SU-DHL-6 (cell line): ENCODE measurements around the gene RBM17.

ENCODE experiments used
- CTCF ChIP-seq: fragments of 200-600 bp; sonication (generic); IDR thresholded peaks from one replicate; pipeline ENCODE4 v1.5.1; 2017; ENCODE audit warnings: antibody characterized with exemption, mild to moderate bottlenecking, low read length, moderate library complexity; ENCODE audit not compliant: insufficient read depth, poor library complexity, severe bottlenecking
- EZH2phosphoT487 ChIP-seq: fragments of 200-600 bp; sonication (generic), shearing (Covaris generic); conservative IDR thresholded peaks from 2 replicates; pipeline ENCODE4 v1.6.1; 2018; ENCODE audit warnings: mild to moderate bottlenecking, antibody characterized with exemption, low read length, moderate library complexity, mixed read lengths

GRCh38 chr10:6044060-6044459 lies 44.8 kb upstream of the RBM17 start:
- TF ChIP-seq CTCF (no peak), EZH2phosphoT487 (no peak)
